ENCODE data around the gene MAPK8IP3. TPM values are rescaled to one million over a fixed set of nuclear protein-coding genes. Genes with fewer than 3 reads are reported as not detected.

MAPK8IP3 gene
- total RNA-seq, 1 experiment from 2014 or later, result 59.2 TPM

DNA sequence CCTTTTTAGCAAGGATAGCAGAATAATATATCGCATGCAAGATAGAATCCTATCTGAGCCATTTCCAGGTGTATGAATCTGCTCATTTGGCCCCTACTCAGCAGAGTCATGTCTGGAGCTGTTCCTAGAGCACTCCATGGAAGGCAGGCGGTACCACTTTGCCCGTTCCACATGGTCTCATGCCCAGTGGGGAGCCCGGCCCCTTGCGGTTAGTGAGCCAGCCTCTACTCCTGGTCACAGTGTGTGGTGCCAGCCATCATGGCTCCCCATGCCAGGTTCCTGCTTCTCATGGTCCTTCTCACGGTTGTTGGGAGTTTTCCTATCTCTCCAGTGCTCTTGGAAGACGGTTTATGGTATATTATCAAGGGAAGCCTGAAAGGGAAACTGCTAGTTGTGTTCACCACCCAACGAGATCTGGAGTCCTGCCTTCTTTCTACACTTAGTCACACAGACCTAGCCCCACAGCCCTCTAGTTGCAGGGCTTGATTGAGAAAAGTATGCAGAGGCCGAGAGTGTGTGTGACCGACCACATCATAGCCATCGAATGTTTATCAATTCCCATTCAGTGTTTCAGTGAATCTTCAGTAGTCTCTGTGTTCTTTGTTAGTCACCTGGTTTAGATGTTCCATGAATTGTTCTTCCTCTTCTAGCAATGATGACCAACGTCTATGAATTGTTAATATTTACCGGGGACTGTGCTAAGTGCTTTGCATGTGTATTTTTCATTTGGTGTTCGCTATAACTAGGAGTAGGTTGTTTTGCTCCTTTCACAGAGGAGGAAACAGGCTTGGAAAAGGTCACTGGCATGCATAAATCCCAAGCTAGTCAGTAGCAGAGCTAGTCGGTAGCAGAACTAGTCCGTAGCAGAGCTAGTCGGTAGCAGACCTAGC is 18.3 kb upstream of the MAPK8IP3 start:
- peaks cover 32% of the 10 kb centered on the region; the same call in 1 of the 2 replicates for H3K36me3 ChIP-seq (ENCODE audit: insufficient read depth, low read length)
- no peak for DNase-seq

DNA sequence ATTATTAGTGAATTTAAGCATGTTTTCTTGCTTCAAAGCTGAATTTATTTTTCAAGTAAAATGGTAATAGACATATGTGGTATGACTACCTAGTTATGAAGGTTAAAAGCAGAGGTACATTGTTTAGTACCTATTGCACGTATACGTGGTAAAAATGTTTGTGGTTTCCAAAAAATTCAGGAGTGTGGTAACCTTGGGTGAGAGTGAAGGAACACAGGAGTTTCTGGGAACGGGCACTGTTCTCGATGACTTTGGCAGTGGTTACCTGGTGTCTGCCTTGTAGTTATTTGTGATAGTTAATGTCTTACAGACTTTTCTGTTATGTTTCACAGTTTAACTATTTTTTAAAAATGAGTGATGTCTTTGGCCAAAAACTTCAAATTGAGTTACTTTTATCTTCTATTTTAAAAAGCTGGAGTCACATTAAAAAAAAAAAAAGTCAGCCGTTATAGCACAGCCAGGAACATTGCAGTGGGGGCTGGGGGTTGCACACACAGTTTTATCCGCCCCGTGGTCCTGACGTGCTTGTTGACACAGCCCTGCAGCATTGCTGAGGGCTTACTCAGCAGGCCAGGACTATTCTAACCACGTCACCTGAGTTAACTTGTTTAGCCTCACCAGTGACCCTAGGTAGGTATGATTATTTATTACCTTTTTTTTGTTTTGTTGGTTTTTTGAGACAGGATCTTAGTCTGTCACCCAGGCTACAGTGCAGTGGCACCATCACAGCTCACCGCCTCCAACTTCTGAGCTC is 17.0 kb upstream of the MAPK8IP3 start:
- Histone ChIP-seq H4K20me1 (ENCODE audit: insufficient read depth, low read depth, low read length) (peaks cover 15% of the 10 kb centered on the region), H3K4me1 (ENCODE audit: low read length) (no peaks in the 10 kb centered on the region), H3K4me3 (ENCODE audit: low read length) (no peak overlapping the region), H3K27me3 (ENCODE audit: low read length) (no peaks in the 10 kb centered on the region), H3K9ac (ENCODE audit: low read length) (no peak overlapping the region), H2AFZ (ENCODE audit: low read length) (no peak overlapping the region), H3K9me2 (replicated peaks; ENCODE audit: insufficient read depth, low read length) (no peaks in the 10 kb centered on the region), H3K79me2 (ENCODE audit: low read length) (peaks cover 88% of the 10 kb centered on the region), H3K9me3 (ENCODE audit: low read length) (no peaks in the 10 kb centered on the region), H3K36me3 (ENCODE audit: insufficient read depth, low read length) (peaks cover 45% of the 10 kb centered on the region; the same call in 1 of the 2 replicates), H3K4me2 (ENCODE audit: low read depth, low read length, poor library complexity, severe bottlenecking) (no peak overlapping the region), H3K27ac (ENCODE audit: low read length) (no peak overlapping the region)
- DNase-seq, result no peak

More for the DNA sequence above, 18.3 kb upstream of the MAPK8IP3 start:
- Histone ChIP-seq H4K20me1 (ENCODE audit: insufficient read depth, low read depth, low read length) (peaks cover 21% of the 10 kb centered on the region), H3K27me3 (ENCODE audit: low read length) (no peaks in the 10 kb centered on the region), H3K27ac (ENCODE audit: low read length) (no peak overlapping the region), H3K9me2 (replicated peaks; ENCODE audit: insufficient read depth, low read length) (no peaks in the 10 kb centered on the region), H3K9me3 (ENCODE audit: low read length) (no peaks in the 10 kb centered on the region), H3K9ac (ENCODE audit: low read length) (no peak overlapping the region), H2AFZ (ENCODE audit: low read length) (no peak overlapping the region), H3K79me2 (ENCODE audit: low read length) (peaks cover 88% of the 10 kb centered on the region), H3K4me3 (ENCODE audit: low read length) (no peak overlapping the region), H3K4me1 (ENCODE audit: low read length) (no peaks in the 10 kb centered on the region), H3K4me2 (ENCODE audit: low read depth, low read length, poor library complexity, severe bottlenecking) (no peak overlapping the region)

GRCh38 chr16:1689853-1690252 is 16.1 kb upstream of the MAPK8IP3 start:
- Histone ChIP-seq H3K27ac (ENCODE audit: low read length) (no peak overlapping the region), H3K79me2 (ENCODE audit: low read length) (peaks cover 87% of the 10 kb centered on the region), H3K4me2 (ENCODE audit: low read depth, low read length, poor library complexity, severe bottlenecking) (no peak overlapping the region), H2AFZ (ENCODE audit: low read length) (no peak overlapping the region), H3K4me1 (ENCODE audit: low read length) (no peaks in the 10 kb centered on the region), H3K27me3 (ENCODE audit: low read length) (no peaks in the 10 kb centered on the region), H3K36me3 (ENCODE audit: insufficient read depth, low read length) (peaks cover 50% of the 10 kb centered on the region; the same call in 1 of the 2 replicates), H3K9ac (ENCODE audit: low read length) (no peak overlapping the region), H3K9me3 (ENCODE audit: low read length) (no peaks in the 10 kb centered on the region), H3K9me2 (replicated peaks; ENCODE audit: insufficient read depth, low read length) (no peaks in the 10 kb centered on the region), H3K4me3 (ENCODE audit: low read length) (no peak overlapping the region), H4K20me1 (ENCODE audit: insufficient read depth, low read depth, low read length) (peaks cover 15% of the 10 kb centered on the region)
- no peak for DNase-seq

DNA sequence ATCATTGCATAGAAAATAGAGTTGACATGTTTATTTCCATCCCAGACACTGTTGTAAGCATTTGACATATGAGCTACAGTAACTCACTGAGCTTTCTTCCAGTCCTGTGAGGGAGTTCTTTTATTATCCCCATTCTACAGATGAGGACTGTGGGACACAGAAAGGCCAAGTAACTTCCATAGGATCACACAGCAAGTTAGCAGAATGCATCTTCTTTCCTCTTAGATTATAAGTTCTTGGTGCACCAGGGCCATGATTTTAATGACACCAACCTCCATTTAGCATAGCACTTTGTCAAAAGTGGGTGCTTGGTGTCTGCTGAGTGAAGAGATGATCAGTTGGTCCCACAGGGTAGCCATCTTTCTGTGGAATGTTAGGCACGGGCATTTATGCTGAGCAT is 15.2 kb upstream of the MAPK8IP3 start:
- Histone ChIP-seq H3K36me3 (ENCODE audit: insufficient read depth, low read length) (peaks cover 47% of the 10 kb centered on the region; the same call in 1 of the 2 replicates), H3K27ac (ENCODE audit: low read length) (no peak overlapping the region), H3K4me3 (ENCODE audit: low read length) (no peak overlapping the region), H2AFZ (ENCODE audit: low read length) (no peak overlapping the region), H3K9me3 (ENCODE audit: low read length) (no peaks in the 10 kb centered on the region), H3K79me2 (ENCODE audit: low read length) (peaks cover 78% of the 10 kb centered on the region), H3K9me2 (replicated peaks; ENCODE audit: insufficient read depth, low read length) (no peaks in the 10 kb centered on the region), H3K27me3 (ENCODE audit: low read length) (no peaks in the 10 kb centered on the region), H3K4me1 (ENCODE audit: low read length) (no peaks in the 10 kb centered on the region), H3K9ac (ENCODE audit: low read length) (no peak overlapping the region), H3K4me2 (ENCODE audit: low read depth, low read length, poor library complexity, severe bottlenecking) (no peak overlapping the region), H4K20me1 (ENCODE audit: insufficient read depth, low read depth, low read length) (peaks cover 15% of the 10 kb centered on the region)
- DNase-seq, result no peak

DNA sequence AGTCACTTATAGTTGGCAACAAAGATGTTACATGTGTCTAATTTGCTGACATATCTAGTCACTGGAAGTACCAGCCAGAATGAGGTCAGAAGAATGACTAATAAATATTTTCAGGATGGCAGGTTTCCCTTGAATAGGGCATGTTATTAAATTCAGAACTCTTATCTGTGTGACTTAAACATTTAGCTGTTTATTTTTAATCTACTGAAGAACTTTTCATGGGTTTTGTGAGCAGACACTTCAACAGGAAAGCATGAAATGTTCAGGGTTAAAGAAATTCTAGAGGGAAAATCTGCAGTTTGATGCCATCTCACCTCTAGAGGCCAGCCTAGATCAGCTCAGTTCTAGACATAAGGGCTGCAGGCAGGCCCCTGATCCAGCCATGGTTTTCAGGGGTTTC is 14.7 kb upstream of the MAPK8IP3 start:
- H3K9me2 ChIP-seq (replicated peaks; ENCODE audit: insufficient read depth, low read length), result no peaks in the 10 kb centered on the region
- no peaks in the 10 kb centered on the region for H3K9me3 ChIP-seq (ENCODE audit: low read length)
- no peak for DNase-seq
- H2AFZ ChIP-seq (ENCODE audit: low read length), result no peak overlapping the region
- H3K27me3 ChIP-seq (ENCODE audit: low read length), result no peaks in the 10 kb centered on the region
- H4K20me1 ChIP-seq (ENCODE audit: insufficient read depth, low read depth, low read length), result peaks cover 15% of the 10 kb centered on the region
- H3K27ac ChIP-seq (ENCODE audit: low read length), result no peak overlapping the region
- H3K36me3 ChIP-seq (ENCODE audit: insufficient read depth, low read length), result peaks cover 46% of the 10 kb centered on the region; the same call in 1 of the 2 replicates
- no peak overlapping the region for H3K9ac ChIP-seq (ENCODE audit: low read length)
- H3K4me2 ChIP-seq (ENCODE audit: low read depth, low read length, poor library complexity, severe bottlenecking), result no peak overlapping the region
- peaks cover 76% of the 10 kb centered on the region for H3K79me2 ChIP-seq (ENCODE audit: low read length)
- H3K4me3 ChIP-seq (ENCODE audit: low read length), result no peak overlapping the region
- no peaks in the 10 kb centered on the region for H3K4me1 ChIP-seq (ENCODE audit: low read length)

DNA sequence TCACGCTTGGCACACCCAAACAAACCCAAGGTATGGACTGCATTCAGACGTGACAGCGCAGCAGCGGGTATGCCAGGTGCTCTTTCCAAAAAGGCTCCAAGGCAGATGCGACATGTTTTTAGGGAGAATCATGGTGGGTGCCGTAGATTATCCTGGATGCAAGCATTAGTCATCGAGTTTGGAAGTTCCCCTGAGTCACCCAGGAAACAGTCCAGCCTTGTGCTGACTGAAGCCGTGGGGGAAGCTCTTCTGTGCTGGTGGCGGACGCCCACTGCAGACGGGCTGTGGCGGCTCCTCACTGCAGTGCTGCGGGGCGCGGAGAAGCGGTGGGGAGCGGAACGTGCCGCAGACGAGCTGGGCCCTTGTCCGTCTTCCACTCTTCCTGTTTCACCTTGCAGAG is 14.0 kb upstream of the MAPK8IP3 start:
- no peaks in the 10 kb centered on the region for H3K4me1 ChIP-seq (ENCODE audit: low read length)
- H3K36me3 ChIP-seq (ENCODE audit: insufficient read depth, low read length), result peaks cover 46% of the 10 kb centered on the region; the same call in 1 of the 2 replicates
- H4K20me1 ChIP-seq (ENCODE audit: insufficient read depth, low read depth, low read length), result peaks cover 15% of the 10 kb centered on the region
- no peak overlapping the region for H2AFZ ChIP-seq (ENCODE audit: low read length)
- H3K9me3 ChIP-seq (ENCODE audit: low read length), result no peaks in the 10 kb centered on the region
- H3K27ac ChIP-seq (ENCODE audit: low read length), result no peak overlapping the region
- no peak overlapping the region for H3K9ac ChIP-seq (ENCODE audit: low read length)
- H3K9me2 ChIP-seq (replicated peaks; ENCODE audit: insufficient read depth, low read length), result no peaks in the 10 kb centered on the region
- DNase-seq, result no peak
- peaks cover 71% of the 10 kb centered on the region for H3K79me2 ChIP-seq (ENCODE audit: low read length)
- no peak overlapping the region for H3K4me3 ChIP-seq (ENCODE audit: low read length)
- no peaks in the 10 kb centered on the region for H3K27me3 ChIP-seq (ENCODE audit: low read length)
- no peak overlapping the region for H3K4me2 ChIP-seq (ENCODE audit: low read depth, low read length, poor library complexity, severe bottlenecking)

- Histone ChIP-seq H3K4me1 (ENCODE audit: low read length) (no peaks in the 10 kb centered on the region), H3K9me3 (ENCODE audit: low read length) (no peaks in the 10 kb centered on the region), H3K9me2 (replicated peaks; ENCODE audit: insufficient read depth, low read length) (no peaks in the 10 kb centered on the region), H2AFZ (ENCODE audit: low read length) (no peak overlapping the region), H4K20me1 (ENCODE audit: insufficient read depth, low read depth, low read length) (no peaks in the 10 kb centered on the region), H3K79me2 (ENCODE audit: low read length) (peaks cover 32% of the 10 kb centered on the region), H3K9ac (ENCODE audit: low read length) (no peak overlapping the region), H3K4me2 (ENCODE audit: low read depth, low read length, poor library complexity, severe bottlenecking) (no peak overlapping the region), H3K36me3 (ENCODE audit: insufficient read depth, low read length) (peaks cover 43% of the 10 kb centered on the region; the same call in 1 of the 2 replicates), H3K27me3 (ENCODE audit: low read length) (no peaks in the 10 kb centered on the region), H3K4me3 (ENCODE audit: low read length) (no peak overlapping the region), H3K27ac (ENCODE audit: low read length) (no peak overlapping the region)
- DNase-seq, result no peak
Measured at GRCh38 chr16:1696863-1697262, 9.1 kb upstream of the MAPK8IP3 start.

GRCh38 chr16:1698680-1699079 is 7.3 kb upstream of the MAPK8IP3 start:
- Histone ChIP-seq H3K4me1 (ENCODE audit: low read length) (no peaks in the 10 kb centered on the region), H2AFZ (ENCODE audit: low read length) (no peak overlapping the region), H4K20me1 (ENCODE audit: insufficient read depth, low read depth, low read length) (no peaks in the 10 kb centered on the region), H3K27me3 (ENCODE audit: low read length) (no peaks in the 10 kb centered on the region), H3K4me3 (ENCODE audit: low read length) (no peak overlapping the region), H3K27ac (ENCODE audit: low read length) (no peak overlapping the region), H3K9ac (ENCODE audit: low read length) (no peak overlapping the region), H3K4me2 (ENCODE audit: low read depth, low read length, poor library complexity, severe bottlenecking) (no peak overlapping the region), H3K36me3 (ENCODE audit: insufficient read depth, low read length) (peaks cover 34% of the 10 kb centered on the region; the same call in 1 of the 2 replicates), H3K79me2 (ENCODE audit: low read length) (peaks cover 16% of the 10 kb centered on the region), H3K9me3 (ENCODE audit: low read length) (no peaks in the 10 kb centered on the region), H3K9me2 (replicated peaks; ENCODE audit: insufficient read depth, low read length) (no peaks in the 10 kb centered on the region)
- DNase-seq, result no peak

Measured in Karpas-422 (cell line).